WI38 (cell line): ENCODE measurements around the gene CUL1.

Source experiments
- H3K4me3 ChIP-seq: 2 replicates; pipeline ENCODE4 v1.5.1; 2011; ENCODE audit warnings: low read depth, mild to moderate bottlenecking, control low read depth, low read length
- TF ChIP-seq, protein P1 (sequence below): IDR thresholded peaks from 2 replicates; pipeline ENCODE4 v1.5.1; 2012; ENCODE audit warnings: low read depth, mild to moderate bottlenecking, control low read depth, low read length

CUL1 gene

DNA sequence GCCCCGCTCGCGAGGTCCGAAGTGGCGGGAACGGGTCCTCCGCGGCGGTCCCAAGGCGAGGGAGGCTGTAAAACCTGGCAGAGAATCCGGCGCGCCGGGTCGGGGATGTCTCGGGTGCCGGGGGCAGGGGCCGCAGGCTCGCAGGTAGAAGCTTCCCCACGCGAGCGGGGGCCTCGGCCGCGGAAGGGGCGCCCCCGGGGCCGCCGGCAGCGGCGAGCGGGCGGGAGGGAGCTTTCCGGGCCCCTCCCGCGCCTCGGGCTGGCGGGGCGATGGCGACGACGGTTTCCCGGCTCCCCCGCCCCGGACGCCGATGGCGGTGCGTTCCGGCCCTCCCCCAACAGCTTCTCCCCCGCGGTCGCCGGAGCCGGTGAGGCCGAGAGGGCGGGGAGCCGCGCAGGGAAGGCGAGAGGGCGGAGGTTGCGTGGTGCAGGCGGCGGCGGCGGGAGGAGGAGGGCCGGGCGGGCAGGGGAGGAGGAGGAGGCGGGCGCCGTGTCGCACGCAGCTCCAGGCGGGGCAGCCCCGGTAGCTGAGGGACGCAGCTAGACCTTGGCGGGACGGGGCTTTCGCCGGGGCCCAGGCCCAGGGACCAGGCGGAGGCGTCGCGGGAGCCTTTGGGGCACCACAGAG lies at the start of gene CUL1:
Gene CUL1 (plus strand): TSS at position 507 of the 627 bp plus-strand sequence. CDS start 31,220 bp downstream, outside the sequence.
- TF ChIP-seq, protein P1, sequence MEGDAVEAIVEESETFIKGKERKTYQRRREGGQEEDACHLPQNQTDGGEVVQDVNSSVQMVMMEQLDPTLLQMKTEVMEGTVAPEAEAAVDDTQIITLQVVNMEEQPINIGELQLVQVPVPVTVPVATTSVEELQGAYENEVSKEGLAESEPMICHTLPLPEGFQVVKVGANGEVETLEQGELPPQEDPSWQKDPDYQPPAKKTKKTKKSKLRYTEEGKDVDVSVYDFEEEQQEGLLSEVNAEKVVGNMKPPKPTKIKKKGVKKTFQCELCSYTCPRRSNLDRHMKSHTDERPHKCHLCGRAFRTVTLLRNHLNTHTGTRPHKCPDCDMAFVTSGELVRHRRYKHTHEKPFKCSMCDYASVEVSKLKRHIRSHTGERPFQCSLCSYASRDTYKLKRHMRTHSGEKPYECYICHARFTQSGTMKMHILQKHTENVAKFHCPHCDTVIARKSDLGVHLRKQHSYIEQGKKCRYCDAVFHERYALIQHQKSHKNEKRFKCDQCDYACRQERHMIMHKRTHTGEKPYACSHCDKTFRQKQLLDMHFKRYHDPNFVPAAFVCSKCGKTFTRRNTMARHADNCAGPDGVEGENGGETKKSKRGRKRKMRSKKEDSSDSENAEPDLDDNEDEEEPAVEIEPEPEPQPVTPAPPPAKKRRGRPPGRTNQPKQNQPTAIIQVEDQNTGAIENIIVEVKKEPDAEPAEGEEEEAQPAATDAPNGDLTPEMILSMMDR, result no peak

DNA sequence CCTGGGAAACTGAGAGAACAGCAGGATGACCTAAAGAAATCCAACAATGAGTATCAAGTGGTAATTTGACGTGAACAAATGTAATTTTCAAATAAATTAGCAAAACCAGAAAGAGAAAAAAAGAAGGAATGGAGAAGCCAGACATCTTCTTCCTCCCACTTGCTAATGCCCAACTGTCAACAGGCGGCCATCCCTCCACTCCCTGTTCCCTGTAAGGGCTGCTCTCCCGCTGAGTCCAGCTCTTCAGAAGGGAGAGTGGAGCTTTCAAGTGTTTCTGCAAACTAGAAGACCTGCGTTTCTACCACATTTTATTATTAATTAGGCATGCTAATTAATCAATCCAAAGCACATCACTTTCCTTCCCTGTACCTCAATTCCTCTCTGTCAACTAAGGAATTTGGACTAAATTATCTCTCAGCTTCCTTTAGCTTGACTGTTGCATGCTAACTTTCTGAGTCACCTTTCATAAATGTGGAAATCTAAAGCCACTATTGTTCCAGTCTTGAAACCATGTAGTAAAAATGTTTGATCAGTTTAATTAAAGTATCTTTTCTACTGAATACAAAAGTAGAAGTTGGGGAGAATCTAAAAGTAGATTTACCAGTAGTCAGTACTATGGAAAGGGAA lies 48.4 kb upstream of the CUL1 start:
- TF ChIP-seq, protein P1, result no peak
- H3K4me3 ChIP-seq, result no peak overlapping the region

More for the DNA sequence above, at the start of gene CUL1:
- peak within 1 kb of the TSS; percentile 76 for H3K4me3 ChIP-seq

DNA sequence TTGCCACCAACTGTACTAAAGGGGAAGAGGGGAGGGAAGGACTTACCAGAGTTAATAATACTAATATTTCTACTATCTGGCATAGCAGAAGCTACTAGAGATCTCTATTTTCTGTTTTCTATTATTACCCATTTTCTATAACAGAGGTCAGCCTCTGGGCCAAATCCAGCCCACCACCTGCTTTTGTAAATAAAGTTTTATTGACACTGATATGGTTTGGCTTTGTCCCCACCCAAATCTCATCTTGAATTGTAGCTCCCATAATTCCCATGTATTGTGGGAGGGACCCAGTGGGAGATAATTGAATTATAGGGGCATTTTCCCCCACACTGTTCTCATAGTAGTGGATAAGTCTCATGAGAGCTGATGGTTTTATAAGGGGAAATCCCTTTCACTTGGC lies 45.9 kb upstream of the CUL1 start:
- TF ChIP-seq, protein P1, result no peak
- no peak overlapping the region for H3K4me3 ChIP-seq

DNA sequence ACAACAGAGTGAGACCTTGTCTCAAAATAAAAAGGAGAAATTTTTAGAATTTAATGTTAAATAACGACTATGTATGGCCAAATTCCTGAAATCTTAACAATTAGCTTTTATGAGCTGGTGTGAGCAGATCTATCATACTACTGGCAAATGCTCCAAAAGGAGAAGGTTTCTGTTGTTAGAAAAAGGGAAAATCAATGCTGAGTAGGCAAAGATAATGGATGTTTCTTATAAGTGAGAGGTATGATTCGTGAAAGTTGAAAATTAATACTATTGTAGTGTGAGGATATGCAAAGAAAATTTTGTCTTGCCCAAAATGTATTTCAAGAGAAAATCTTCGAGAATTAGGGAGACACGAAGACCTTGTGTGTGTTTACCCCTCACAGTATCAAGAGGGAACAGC lies 40.8 kb upstream of the CUL1 start:
- TF ChIP-seq, protein P1, result no peak
- no peak overlapping the region for H3K4me3 ChIP-seq

DNA sequence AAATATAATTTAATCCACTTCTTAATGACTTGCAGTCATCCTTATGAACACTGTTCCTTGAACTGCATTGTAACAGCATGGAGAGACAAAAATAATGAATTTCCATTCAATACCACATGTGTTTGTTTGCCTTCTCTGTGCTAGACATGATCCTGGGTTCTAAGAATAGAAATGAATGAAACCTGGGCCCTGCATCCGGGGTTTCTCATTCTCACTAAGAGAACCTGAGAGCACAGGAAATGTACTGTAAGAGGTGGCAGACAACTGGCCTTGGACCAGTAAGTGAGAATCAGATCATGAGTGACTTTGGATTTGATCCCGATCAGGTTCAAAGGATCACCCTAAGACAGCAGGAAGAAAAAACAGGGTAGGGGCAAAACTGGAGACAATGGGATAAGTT lies 37.2 kb upstream of the CUL1 start:
- TF ChIP-seq, protein P1, result no peak
- no peak overlapping the region for H3K4me3 ChIP-seq

DNA sequence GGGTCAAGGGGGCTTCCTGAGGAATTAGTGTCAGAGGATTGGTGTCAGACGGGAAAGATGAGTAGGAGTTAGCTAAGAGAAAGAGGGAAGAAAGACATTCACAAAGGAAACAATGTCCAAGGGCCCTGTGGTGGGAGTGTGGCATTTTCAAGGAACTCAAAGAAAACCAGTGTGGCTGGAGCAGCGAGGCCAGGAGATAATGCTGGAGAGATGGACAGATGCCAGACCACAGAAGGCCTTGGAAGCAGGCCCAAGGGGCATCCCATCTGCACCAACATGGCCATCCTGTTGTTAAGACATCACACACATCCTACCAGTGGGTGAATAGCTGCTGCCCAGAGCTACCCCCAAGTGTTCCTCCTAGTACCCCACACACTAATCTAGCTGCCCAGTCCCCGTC lies 36.1 kb upstream of the CUL1 start:
- no peak overlapping the region for H3K4me3 ChIP-seq
- TF ChIP-seq, protein P1, result no peak

DNA sequence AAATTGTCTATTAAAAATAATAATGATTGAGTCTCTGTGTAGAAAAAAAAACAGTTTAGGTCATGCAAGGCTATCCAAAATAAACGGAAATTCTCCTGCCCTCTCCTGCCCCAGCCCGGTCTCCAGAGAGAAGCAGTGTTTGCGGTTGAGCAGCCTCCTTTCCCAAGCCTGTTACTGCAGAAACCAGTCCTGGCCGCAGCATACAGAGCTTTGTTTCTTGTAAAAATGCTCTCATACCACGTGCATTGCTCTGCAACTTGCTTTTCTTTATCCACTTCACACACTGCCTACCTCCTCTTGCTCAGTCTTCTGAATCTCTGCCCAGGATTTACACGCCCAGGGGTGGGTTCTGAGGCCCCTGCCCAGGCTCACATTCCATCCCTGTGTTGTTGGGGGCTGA lies 34.4 kb upstream of the CUL1 start:
- TF ChIP-seq, protein P1, result no peak
- H3K4me3 ChIP-seq, result no peak overlapping the region
